Brain pericyte (primary cell): ENCODE measurements around the gene CLDN15.
"Not testable (repeated sequence)": the region's sequence is repeated elsewhere in the genome, so short reads cannot be mapped to it uniquely, and the experiment has no call there.

ENCODE experiments used
- DNase-seq: peaks from one replicate; pipeline ENCODE4 v3.0.0-alpha.2; 2012; ENCODE audit warnings: low read depth, low spot score

The CLDN15 gene, protein sequence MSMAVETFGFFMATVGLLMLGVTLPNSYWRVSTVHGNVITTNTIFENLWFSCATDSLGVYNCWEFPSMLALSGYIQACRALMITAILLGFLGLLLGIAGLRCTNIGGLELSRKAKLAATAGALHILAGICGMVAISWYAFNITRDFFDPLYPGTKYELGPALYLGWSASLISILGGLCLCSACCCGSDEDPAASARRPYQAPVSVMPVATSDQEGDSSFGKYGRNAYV

DNA sequence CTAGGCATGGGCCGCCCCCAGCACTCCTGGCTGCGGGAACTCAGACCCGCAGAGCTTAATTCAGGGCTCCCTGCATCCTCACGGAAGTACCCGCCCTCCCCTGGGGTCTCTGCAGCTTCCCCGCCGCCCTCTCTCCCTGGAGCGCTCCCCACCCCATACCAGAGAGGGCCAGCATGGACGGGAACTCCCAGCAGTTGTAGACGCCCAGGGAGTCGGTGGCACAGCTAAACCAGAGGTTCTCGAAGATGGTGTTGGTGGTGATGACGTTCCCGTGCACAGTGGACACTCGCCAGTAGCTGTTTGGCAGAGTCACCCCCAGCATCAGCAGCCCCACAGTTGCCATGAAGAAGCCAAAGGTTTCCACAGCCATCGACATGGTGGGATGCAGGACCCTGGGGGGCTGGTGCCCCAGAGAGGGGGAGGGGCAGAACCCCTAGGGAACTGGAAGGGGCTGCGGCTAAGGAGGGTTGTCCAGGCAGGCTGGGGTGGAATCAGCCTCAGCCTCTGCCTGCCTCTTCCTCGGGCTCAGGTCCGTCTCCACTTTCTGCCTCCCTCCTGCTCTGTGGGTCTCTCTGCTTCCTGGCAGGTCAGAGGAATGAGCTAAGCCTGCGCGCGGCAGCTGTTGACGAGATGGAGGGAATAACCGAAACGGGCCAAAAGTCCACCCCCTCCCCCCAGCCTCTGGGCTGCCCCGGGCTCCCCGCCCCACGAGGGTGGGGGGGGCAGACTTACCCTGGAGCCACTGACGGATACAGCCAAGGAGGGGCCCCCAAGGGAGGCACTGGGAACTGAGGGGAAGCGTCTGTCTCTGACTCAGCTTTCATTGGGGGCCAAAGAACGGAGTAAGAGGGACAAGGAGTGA, at the start of gene CLDN15:
CLDN15 (minus strand) TSS at position 597 of the 862 bp plus-strand sequence; CDS start at position 376, 221 bp downstream.
- no peak for DNase-seq

DNA sequence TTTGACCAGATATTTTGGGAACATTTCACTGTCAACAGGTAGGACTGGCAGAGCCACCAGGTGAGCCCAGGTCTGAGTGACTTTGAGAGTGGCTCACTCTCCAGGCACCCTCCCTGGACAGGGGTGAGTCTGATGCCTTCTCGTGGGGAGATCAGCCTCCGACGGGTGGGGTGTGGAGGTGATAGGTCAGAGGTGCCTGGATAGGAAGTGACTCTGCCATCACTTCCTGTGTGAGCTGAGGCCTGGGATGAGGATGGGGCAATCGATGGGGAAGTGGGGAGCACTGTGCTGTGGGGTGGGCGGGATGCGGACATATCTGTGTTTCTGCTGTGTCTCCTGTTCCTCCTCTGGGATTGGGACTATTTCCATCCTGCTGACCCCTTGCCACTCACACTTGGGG, 49.4 kb upstream of the CLDN15 start:
- DNase-seq: no peak

DNA sequence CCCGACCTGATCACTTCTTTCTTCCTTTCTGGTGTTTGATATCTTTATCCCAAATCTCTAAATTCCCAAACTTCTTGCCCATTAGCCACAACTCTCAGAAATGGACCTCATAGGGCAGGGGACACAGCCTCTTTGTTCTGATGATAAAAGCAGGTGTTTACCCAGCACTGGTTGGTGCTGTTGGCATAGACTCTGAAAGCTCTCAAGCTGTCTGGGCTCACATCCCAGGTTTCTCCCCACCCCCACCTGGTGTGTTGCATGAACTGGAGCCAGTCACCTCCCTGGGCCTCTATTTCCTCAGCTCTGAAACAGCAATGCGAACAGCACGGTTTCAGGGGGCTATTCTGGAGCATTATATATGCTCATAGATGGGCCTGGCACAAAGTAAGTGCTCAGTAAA, 48.3 kb upstream of the CLDN15 start:
- DNase-seq: not testable (repeated sequence)

DNA sequence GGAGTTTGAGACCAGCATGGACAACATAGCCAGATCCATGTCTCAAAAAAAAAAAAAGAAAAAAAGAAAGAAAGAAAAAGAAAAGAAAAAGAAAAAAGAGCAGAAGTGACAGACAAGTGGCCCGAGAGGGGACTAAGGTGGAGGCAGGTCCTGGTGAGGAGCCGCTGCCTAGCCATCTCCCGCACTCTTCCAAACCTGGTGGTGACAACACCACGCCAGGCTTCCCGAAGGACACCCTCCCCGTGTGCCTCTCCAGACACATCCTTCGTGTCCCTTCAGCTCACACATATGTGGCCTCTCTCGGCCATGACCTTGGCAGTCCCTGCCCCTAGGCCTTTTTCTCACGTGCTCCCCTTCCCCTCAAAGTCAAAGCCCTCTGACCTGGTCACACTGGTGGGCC, 47.6 kb upstream of the CLDN15 start:
- no peak for DNase-seq

DNA sequence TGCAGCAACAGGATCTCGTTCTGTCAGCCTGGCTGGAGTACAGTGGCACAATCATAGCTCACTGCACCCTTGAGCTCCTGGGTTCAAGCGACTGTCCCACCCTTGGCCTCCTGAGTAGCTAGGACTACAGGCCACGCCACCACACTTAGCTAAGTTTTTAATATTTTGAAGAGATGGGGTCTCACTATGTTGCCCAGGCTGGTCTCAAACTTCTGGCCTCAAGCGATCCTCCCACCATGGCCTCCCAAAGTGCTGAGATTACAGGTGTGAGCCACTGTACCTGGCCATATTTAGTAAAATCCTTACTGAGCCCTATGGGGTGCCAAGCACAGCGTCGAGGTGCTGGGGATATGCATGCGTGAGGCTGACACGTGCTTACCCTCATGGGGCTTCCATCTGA, 43.3 kb upstream of the CLDN15 start:
- DNase-seq: not testable (repeated sequence)

DNA sequence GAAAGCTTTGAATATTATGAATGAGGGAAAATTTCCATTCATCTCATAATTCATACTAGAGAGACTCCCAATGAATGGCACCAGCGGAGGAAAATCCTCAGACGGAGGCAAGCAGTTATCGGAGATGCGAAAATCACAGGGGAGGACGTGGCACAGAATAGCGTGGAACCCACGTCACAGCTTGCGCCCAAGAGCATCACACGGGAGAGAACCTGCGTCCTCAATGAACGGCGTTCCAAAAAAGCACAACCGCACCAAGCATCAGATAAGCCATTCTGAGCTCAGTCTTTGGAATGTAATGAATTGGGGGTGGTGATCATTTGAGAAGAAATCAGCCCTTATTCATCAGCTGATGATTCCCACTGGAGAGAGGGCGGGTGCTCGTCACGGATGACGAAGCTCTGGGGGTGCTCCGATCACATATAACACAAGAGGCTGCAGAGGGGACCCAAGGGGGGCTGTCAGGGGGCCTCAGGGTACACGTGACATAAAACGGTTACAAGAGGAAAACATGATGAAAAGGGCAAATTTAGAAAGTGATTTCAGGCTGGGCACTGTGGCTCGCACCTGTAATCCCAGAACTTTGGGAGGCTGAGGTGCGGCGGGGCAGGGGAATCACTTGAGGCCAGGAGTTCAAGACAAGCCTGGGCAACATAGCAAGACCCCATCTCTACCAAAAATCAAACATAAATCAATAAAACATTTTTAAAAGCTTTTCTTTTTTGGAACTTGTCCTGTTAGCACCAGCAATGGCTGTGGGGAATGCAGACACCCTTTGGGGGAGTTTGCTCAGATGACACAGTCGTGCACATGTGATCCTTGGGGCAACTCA, 41.1 kb upstream of the CLDN15 start:
- no peak for DNase-seq

DNA sequence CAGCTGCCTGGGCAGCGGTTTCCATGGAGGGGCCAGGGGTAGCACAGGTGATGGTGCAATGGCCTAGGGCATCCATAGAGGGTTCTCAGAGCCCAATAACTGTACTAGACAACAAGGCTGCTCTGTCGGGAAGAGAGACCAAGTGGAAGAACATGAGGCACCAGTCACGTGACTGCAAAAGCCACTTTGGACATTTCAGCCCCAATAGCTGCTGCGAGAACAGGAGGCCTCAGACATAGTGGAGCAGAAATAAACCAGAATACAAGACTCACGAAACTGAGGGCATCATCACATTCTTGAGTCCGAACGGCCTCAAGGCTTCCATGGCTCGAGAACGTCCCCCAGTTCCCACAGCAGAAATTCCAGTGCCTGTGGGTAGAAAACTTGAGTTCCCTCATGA, 39.6 kb upstream of the CLDN15 start:
- DNase-seq: no peak

DNA sequence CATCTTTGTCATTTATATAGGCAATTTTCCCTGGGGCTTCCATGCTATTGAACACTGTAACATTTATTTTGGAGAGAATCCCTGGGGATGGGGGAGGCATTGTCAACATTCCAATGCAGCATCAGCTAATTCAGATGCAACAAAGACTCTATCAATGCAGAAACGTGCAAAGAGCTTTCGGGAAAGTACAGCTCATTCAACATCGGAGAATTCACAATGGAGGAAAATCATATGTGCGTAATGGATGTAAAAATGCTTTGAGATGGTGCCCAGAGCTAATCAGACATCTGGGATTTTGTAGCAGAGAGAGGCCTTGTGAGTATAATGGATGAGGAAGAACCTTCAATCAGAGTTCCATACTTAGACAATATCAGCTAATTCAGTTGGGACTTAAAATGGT, 35.6 kb upstream of the CLDN15 start:
- DNase-seq: no peak

DNA sequence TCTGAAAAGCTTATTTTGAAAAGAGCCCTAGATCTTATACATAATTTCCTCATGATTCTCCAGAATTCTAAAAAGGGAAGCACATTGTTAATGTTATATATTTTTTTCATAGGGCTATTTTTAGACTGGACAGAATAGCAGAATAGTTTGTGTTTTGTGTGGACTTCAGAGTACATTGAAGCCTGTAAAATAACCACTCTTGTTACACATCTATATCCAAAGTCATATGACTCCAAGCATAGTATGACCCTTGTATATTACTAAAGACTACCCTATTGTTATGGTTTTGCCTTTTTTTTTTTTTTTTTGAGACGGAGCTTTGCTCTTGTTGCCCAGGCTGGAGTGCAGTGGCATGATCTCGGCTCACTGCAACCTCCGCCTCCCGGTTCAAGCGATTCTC, 33.4 kb upstream of the CLDN15 start:
- DNase-seq: no peak

DNA sequence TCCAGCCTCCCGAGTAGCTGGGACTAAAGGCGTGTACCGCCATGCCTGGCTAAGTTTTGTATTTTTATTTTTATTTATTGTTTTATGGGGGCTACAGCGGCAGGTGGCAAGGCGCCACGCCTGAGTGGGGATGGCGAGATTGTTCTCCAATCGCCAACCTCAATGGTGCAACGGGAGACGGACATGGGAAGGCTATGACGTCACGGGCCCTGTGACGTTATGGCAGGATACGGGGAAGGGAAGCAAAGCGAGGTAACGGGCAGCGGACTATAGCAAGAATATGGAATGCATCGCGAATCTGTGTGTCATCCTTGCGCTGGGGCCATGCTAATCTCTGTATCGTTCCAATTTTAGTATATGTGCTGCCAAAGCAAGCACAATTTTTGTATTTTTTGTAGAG, 32.1 kb upstream of the CLDN15 start:
- no peak for DNase-seq

DNA sequence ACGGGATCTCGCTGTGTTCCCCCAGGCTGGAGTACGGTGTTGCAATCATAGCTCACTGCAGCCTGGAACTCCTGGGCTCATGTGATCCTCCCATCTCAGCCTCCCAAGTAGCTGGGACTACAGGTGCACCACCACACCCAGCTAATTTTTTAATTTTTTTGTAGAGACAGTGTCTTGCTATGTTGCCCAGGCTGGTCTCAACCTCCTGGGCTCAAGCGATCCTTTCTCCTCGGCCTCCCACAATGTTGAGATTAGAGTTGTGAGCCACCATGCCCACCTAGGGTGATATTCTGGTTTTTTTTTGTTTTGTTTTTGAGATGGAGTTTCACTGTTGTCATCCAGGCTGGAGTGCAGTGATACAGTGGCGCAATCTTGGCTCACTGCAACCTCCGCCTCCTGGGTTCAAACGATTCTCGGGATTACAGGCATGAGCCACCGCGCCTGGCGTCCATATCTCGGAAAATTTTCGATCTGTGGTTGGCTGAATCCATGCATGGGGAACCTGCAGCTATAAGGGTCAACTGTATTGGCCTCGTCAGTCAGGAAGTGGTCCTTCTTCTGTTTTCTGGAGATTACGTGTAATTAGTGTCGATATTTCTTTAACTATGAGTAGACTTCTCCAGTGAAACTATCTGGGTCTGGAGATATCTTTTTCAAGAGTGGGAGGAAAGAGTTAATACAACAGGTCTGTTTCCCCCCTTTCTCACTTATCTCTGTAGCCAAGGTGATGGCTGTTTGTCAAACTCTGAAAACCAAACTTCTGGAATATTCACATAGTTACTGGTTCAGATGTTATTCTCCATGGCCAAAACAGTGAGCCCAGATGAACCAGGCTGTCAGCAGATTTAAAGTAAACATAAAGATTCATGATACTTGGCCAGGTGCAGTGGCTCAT, 28.3 kb upstream of the CLDN15 start:
- no peak for DNase-seq

DNA sequence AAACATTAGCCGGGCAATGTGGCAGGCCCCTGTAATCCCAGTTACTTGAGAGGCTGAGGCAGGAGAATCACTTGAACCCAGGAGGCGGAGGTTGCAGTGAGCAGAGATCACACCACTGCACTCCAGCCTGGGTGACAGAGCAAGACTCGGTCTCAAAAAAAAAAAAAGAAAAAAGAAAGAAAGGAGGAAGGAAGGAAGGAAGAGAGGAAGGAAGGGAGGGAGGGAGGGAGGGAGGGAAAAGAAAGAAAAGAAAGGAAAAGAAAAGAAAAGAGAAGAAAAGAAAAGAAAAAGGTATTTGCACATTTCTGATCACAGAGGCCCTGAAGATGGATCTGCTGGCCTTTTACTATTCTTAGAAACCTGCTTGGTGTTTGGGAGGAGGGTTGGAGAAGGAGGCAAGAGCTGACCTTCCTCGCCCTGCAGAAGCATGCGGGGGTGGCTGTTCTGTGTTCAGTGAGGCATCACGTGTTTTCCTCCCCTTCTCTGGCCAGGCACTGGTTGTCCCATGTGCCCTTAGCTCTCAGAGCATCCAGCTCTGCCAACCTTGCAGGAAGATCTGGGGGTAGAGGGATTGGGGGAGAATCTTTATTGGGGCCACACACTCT, 26.6 kb upstream of the CLDN15 start:
- DNase-seq: not testable (repeated sequence)

DNA sequence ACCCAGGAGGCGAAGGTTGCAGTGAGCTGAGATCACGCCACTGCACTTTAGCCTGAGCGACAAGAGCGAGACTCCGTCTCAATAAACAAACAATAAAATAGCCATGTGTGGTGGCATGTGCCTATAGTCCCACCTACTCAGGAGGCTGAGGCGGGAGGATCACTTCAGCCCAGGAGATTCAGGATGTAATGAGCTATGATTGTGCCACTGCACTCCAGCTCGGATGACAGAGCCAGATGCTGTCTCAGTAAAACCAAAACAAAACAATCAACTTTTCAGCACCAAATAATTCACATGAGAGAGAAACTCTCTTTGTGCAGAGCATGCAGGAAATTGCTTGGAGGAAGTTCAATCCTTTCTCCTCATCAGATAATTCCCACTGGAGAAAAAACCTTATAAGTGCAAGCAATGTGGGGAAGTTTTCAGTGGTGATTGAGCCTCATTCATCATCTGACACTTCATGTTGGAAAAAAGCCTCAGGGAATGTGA, 20.7 kb upstream of the CLDN15 start:
- no peak for DNase-seq

DNA sequence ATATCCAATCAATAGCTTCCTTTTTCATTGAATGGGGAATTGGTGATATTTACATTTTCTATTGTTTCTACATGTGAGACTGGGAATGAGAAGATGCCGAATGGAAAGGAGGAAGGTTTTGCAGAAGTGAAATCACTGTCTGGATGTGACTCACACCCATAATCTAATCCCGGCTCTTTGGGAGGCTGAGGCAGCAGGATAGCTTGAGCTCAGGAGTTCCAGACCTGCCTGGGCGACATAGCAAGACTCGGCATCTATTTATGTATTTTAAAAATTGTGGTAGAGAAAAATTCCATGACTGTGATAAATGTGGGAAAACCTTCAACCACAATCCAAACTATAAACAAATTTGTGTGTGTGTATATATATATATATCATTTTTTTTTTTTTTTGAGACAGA, 18.2 kb upstream of the CLDN15 start:
- DNase-seq: no peak

DNA sequence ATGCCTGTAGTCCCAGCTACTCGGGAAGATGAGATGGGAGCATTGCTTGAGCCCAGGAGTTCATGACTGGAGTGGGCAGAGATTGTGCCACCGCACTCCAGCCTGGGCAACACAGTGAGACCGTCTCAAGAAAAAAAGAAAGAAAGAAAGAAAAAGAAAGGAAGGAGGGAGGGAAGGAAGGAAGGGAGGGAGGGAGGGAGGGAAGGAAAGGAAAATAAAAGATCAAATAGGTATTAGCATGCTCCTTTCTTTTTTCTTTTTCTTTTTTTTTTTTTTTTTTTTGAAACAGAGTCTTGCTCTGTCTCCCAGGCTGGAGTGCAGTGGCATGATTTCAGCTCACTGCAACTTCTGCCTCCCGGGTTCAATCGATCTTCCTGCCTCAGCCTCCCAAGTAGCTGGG, 15.6 kb upstream of the CLDN15 start:
- not testable (repeated sequence) for DNase-seq

DNA sequence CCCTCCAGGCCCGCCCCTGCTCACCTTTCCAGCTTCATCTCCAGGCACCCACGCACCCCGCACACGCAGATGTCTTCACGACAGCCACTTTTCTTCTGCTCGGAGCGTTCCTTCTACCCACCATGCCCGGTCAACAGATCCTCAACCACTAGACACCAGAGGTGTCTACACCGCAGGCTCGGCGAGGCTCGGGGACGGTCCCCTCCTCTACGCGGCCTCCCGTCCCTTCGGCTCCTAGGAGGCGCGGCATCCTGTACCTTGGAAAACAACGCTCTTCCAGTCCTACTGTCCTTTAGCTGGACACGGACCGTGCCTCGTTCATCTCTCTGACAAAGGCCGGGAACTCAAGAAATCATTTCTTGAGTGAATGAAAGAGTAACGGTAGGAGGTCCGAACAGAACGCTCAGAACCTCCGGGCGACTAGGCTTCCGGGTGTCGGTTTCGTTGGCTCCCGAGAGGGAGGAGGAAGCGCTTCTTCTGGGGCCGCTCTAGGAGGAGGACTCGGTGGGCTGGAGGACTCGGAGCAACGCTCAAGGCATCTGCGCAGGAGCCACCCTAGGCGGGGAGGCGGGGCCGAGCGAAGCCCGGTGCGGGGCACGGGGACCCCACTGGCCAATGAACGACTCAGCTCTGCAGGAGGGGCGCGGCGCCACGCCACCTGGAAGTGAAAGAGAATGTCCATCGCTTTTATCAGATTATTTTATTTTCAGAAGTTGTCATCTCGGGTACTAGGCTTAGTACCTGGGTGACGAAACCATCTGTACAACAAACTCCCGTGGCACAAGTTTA, 14.5 kb upstream of the CLDN15 start:
- peak; percentile 91 for DNase-seq

DNA sequence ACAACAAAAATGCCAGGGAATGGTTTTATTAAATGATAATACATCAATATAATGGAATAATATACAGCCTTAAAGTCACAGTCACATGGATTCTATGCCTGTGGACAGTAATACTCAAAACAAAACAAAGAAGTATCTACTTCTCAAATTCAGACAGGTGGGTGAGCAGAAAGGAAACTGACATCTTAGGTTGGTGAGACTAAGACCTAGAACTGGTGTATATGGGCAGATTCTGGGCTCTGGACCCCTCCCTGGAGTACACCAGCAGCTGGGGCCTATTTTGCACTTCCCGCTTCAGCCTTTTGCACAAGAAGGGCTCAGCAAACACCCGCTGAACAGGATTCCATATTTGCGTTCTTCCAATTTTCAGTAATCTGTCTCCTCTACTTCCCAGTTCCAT, 12.7 kb upstream of the CLDN15 start:
- DNase-seq: no peak

DNA sequence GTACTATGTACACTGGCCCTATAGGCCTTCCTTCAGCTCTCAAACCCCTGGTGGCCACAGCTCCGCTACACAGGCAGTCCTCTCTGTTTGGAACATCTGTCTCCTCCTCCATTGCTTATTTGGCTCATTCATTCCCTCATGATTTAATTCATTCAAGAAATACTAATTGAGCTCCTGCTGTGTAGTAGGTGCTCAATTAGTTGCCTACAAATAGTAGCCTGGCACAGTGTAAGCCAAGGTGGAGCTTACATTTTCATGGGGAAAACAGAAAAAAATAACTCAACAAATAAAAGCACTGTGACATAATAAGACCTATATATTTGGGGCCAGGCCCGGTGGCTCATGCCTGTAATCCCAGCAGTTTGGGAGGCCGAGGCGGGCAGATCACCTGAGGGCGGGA, 10.7 kb upstream of the CLDN15 start:
- no peak for DNase-seq

DNA sequence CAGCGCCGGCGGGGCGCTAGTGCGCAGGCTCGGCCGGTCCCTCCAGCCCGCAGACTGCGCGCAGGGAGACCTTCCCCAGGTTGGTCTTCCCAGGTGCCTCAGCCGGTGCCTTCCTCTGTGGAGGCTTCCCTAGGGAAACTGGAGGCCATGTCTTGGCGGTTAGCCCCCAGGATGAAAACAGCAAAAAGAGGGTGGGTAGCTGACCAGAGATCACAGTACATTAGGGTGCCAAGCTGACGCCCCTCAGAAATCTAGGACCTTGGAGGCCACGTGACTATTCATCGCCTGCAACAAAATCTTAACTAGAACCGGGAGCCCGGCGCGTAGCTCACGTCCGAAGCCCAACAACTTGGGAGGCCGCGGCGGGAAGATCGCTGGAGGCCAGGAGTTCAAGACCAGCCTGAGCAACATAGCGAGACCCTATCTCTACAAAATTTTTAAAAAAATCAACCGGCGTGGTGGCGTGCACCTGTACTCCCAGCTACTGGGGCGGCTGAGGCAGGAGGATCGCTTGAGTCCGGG, 7.6 kb upstream of the CLDN15 start:
- DNase-seq: no peak
